ENCODE results near the gene CPZ.

- TF ChIP-seq POLR2A (IDR thresholded peaks at IDR 0.05; ENCODE audit: low read length) (no peak), GATA1 (IDR thresholded peaks at IDR 0.05; ENCODE audit: low read depth, low read length) (no peak)
Measured at GRCh38 chr4:8601556-8601955, 9.0 kb downstream of the CPZ start.
